NCI-H345 (cell line): ENCODE measurements around the gene EIF3L.

Experiments
- DNase-seq: peaks from one replicate; lab custom pipeline; 2025; lab: John Stamatoyannopoulos, UW

The EIF3L gene

GRCh38 chr22:37927637-37927936, 78.4 kb downstream of the EIF3L start:
- DNase-seq = no peak

- DNase-seq = no peak
Measured at GRCh38 chr22:37929390-37929789, 80.2 kb downstream of the EIF3L start.

- DNase-seq = no peak
Measured at GRCh38 chr22:37930270-37930951, 81.2 kb downstream of the EIF3L start.

DNA sequence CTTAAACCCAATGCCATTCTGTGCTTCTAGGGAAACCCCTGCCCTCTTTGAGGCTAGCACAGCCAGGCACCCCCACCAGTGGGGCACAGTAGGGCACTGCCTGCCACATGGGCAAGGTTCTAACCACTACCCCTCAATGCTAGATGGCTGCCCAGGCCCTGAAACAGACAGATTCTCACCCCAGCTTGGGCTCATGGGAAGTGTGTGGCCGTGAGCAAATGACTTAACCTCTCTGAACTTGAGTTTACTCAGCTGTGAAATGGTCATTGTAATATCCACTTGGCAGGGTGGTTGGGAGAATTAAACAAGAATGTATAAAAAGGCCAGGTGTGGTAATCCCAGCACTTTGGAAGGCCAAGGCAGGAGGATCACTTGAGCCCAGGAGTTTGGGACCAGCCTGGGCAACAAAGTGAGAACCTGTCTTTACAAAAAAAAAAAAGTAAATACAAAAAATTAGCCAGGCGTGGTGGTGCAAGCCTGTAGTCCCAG, 81.8 kb downstream of the EIF3L start:
- DNase-seq = no peak

GRCh38 chr22:37931893-37932389, 82.7 kb downstream of the EIF3L start:
- no peak for DNase-seq

- no peak for DNase-seq
Measured at GRCh38 chr22:37932401-37932800, 83.2 kb downstream of the EIF3L start.

- peak; percentile 56 for DNase-seq
Measured at GRCh38 chr22:37932821-37933578, 83.8 kb downstream of the EIF3L start.

- DNase-seq = peak; percentile 33
Measured at GRCh38 chr22:37933711-37934376, 84.6 kb downstream of the EIF3L start.
